GM12872 (cell line): ENCODE measurements around the gene PRKCA.

Source experiments
- TF ChIP-seq, protein P1 (sequence below): IDR thresholded peaks from 3 replicates; pipeline ENCODE4 v1.5.1; 2011; ENCODE audit warnings: low read depth, mild to moderate bottlenecking, low read length, moderate library complexity; ENCODE audit not compliant: insufficient read depth

Gene PRKCA

DNA sequence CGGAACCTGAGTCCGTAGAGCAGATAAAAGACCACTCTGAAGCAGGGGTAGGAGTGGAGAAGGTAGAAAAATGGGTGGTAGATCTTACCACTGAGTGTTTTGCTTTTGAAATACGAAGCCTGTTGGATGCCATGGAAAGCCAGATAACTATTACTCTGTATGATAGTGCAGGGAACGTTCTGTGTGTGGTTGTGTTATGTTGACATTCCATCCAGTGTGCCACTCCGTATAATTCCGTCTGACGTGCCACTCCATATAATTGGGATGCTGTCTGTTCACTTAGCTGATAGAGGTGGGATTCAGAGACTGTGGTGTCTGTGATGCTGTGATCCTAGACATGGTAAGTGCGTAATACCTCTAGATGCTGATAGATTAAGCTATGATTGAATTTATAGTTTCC is 269.3 kb downstream of the PRKCA start:
- TF ChIP-seq, protein P1, sequence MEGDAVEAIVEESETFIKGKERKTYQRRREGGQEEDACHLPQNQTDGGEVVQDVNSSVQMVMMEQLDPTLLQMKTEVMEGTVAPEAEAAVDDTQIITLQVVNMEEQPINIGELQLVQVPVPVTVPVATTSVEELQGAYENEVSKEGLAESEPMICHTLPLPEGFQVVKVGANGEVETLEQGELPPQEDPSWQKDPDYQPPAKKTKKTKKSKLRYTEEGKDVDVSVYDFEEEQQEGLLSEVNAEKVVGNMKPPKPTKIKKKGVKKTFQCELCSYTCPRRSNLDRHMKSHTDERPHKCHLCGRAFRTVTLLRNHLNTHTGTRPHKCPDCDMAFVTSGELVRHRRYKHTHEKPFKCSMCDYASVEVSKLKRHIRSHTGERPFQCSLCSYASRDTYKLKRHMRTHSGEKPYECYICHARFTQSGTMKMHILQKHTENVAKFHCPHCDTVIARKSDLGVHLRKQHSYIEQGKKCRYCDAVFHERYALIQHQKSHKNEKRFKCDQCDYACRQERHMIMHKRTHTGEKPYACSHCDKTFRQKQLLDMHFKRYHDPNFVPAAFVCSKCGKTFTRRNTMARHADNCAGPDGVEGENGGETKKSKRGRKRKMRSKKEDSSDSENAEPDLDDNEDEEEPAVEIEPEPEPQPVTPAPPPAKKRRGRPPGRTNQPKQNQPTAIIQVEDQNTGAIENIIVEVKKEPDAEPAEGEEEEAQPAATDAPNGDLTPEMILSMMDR, result no peak

DNA sequence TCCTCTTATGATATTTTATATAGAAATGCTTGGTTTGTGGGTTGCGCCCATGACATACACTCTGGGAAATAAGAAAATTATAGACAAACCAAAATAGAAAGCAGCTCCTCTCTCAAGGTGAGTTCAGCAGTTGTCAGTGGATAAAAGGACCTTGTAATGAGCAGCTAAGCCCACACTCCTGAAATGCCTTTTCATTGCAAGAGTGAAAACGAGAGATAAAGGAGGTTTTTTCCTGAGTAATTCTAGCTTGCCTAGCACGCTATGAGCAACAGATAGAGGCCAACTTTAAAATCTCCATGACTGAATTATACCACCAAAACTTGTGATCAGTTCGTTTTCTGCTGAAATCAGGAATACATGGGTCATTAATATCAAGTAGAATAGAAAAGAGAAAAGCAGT is 270.7 kb downstream of the PRKCA start:
- TF ChIP-seq, protein P1, result no peak

DNA sequence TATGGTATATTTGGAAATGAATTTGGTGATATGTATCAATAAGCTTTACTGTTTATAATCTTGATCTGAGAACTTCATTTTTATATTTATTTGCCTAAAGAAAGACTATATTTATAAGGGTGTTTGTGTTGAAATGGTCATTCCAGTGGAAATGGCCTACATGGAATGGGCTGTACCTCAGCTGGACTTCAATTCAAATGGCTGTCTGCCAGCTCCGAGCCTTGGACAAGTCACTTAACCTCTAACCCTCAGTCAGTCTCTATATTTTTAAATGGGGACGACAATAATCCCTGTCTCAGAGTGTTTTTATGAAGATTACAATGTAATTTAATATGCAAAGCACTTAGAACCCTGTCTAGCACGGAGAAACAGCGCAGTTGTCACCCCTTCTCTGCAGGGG is 271.7 kb downstream of the PRKCA start:
- TF ChIP-seq, protein P1, result no peak

DNA sequence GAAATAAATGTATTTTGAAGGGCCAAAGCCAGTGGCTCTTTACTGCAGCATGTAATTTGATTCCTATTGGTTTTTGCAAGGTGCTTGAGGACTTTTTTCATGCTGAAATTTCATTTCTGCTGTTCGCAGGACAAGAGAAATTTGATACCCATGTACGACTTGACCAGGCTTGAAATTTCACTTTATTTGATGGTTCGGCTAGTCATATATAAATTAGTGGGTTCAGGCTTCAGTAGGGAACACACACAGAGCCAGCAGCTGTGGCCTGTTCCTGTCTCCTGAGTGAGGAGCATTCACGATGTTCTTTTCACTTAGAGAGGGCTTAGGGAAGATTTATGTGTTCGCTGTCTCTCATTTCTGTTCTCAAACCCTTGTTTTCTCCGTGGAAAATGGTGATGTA is 274.1 kb downstream of the PRKCA start:
- TF ChIP-seq, protein P1, result no peak

DNA sequence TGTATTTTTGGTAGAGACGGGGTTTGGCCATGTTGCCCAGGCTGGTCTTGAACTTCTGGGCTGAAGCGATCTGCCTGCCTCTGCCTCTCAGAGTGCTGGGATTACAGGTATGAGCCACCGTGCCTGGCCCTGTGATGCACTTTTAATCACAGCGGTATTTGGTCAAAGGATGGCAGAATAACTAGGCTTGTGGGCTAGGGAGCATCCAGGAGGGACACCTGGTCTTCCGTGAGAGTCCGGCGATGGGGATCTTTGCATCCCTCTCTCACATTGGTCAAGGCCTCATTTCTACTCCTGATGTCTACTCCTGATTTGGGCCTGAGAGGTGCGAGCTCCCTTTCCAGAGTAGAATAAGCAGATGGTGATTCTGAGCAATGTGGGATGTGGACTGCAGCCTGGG is 274.6 kb downstream of the PRKCA start:
- TF ChIP-seq, protein P1, result no peak

DNA sequence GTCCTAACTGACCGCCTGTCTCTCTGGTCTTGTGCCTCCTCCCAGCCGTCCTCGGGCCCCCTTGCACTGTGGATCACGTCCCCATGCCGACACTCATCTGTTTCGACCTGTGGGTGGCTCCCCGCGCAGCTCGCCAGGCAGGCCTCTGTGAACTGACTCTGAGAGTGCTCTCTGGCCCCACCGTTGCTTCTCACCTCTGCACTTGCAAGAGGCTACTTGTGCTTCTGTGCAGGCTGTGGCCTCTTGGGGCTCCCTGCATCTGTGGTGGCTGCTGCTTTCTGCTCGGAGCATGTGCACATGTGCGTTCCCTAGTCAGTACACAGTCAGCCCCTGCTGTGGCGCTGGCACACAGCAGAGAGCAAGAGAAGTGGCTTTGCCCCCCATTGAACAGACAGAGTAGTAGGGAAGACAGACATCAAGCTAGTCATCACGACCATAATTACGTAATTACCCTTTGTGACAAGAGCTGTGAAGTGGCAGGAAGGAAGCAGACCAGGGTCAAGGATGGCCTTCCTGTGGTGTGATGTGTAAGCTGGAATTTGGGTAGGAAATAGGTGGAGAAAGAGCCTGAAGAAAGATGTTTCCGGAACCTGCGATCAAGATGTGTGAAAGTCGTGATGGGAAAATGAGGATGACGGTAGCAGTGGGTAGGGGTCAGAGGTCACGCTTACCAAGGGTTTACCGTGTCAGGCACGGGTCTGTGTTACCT is 276.5 kb downstream of the PRKCA start:
- TF ChIP-seq, protein P1, result no peak

DNA sequence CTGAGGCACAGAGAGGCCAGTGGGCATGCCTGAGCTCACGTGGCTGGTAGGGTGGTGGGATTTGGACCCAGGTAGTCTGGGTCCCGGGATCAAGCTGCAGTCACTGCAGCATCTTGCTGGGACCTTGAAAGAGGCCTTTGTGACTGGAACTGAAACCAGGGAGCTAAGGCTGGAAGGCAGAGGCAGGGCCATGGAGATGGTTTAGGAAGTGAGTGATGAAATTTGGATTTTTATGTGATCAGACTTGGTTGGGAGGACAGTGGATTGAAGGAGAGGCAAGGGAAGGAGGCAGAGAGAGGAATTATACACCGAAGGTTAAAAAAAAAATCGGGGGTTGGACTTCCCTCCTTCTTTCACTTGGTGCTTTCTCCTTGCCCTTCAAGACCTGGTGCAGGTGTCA is 277.1 kb downstream of the PRKCA start:
- TF ChIP-seq, protein P1, result no peak
